CD4-positive, alpha-beta T cell (primary cell): ENCODE measurements around the gene SLC22A14. TPM values are rescaled to one million over a fixed set of nuclear protein-coding genes. Genes with fewer than 3 reads are reported as not detected.

Experiments
- ATAC-seq: fragments of 200-7000 bp; cut with Tn5 transposase; one replicate; pipeline ENCODE4 v1.10.0; 2022; ENCODE audit warnings: mild to moderate bottlenecking; ENCODE audit not compliant: poor library complexity
- CTCF ChIA-PET: fragments of 350-600 bp; sonication (Branson Sonifier 250); formaldehyde crosslinking; loops from one replicate; lab custom pipeline; 2021; ENCODE audit warnings: antibody characterized with exemption, inconsistent platforms; lab: Charles Lee
- POLR2A ChIA-PET: fragments of 350-600 bp; sonication (Branson Sonifier 250); formaldehyde crosslinking; loops from one replicate; lab custom pipeline; 2021; ENCODE audit warnings: antibody characterized with exemption, inconsistent platforms; lab: Charles Lee
- DNase-seq, 14 experiments: peaks; one replicate each; pipeline ENCODE4 v3.0.0-alpha.2; 2013 to 2020; ENCODE audit warnings: mixed read lengths in 2 of 14
- H3K27ac ChIP-seq, 2 donors: one replicate each; pipeline versions ENCODE4 v1.5.1 to v1.7.0; 2013; ENCODE audit warnings: low read length in 2 of 2, low read depth in 1 of 2, mild to moderate bottlenecking in 1 of 2
- H3K27me3 ChIP-seq, 2 experiments: 1 replicate in 1 of 2; 2 replicates in 1 of 2; pipeline versions ENCODE4 v1.6.1 to v1.7.0; 2013; ENCODE audit warnings: low read length in 2 of 2, control low read depth in 1 of 2, mild to moderate bottlenecking in 1 of 2, moderate library complexity in 1 of 2; ENCODE audit not compliant: insufficient read depth in 2 of 2, control insufficient read depth in 1 of 2
- H3K36me3 ChIP-seq: one replicate; pipeline ENCODE4 v1.6.1; 2013; ENCODE audit warnings: low read length, control low read depth; ENCODE audit not compliant: insufficient read depth
- H3K4me1 ChIP-seq: one replicate; pipeline ENCODE4 v1.6.1; 2013; ENCODE audit warnings: low read length, control low read depth; ENCODE audit not compliant: insufficient read depth
- H3K4me3 ChIP-seq: one replicate; pipeline ENCODE4 v1.5.1; 2013; ENCODE audit warnings: mild to moderate bottlenecking, low read length, moderate library complexity
- H3K9me3 ChIP-seq, 2 experiments: 1 replicate in 1 of 2; 2 replicates in 1 of 2; pipeline versions ENCODE4 v1.6.1 to v1.7.0; 2013; ENCODE audit warnings: low read length in 2 of 2, mild to moderate bottlenecking in 2 of 2, control low read depth in 1 of 2, moderate library complexity in 1 of 2; ENCODE audit not compliant: control insufficient read depth in 1 of 2, insufficient read depth in 1 of 2
- H3K27ac Mint-ChIP-seq: one replicate; pipeline ENCODE4 v1.8.0; 2020; ENCODE audit warnings: mixed read lengths
- H3K27me3 Mint-ChIP-seq: one replicate; pipeline ENCODE4 v1.8.0; 2021; ENCODE audit warnings: mixed read lengths
- H3K36me3 Mint-ChIP-seq: one replicate; pipeline ENCODE4 v1.8.0; 2021; ENCODE audit warnings: low read depth, mixed read lengths
- H3K4me1 Mint-ChIP-seq: one replicate; pipeline ENCODE4 v1.8.0; 2021; ENCODE audit warnings: low read depth, mixed read lengths
- H3K4me3 Mint-ChIP-seq: one replicate; pipeline ENCODE4 v1.8.0; 2020; ENCODE audit warnings: mild to moderate bottlenecking, mixed read lengths
- H3K9me3 Mint-ChIP-seq: one replicate; pipeline ENCODE4 v1.8.0; 2020; ENCODE audit warnings: mixed read lengths
- intact Hi-C, 2 experiments: fragments of 100-400 bp; cut with DNase I in 1 of 2; cut with micrococcal nuclease in 1 of 2; formaldehyde crosslinking; loops; one replicate each; pipeline versions ENCODE4 v1.15.1 to v1.9.0; 2023 to 2025; cut with DNase I, micrococcal nuclease
- polyA plus RNA-seq, 2 donors: library from polyadenylated mRNA; unstranded; fragments of 120-200 nt; gene quantifications; one replicate each; pipeline ENCODE4 v1.2.1, GENCODE V29; 2013
- total RNA-seq, 174 experiments: library from RNA in 2 of 174; stranded (reverse) in 2 of 174; gene quantifications; one replicate each; pipeline ENCODE4 v1.2.3 and lab custom pipeline; 2021 to 2026
- TF ChIP-seq, protein P1 (sequence below): fragments of 200-600 bp; IDR thresholded peaks from one replicate; pipeline ENCODE4 v1.8.0; 2022; ENCODE audit warnings: antibody characterized with exemption, mild to moderate bottlenecking

The SLC22A14 gene, protein sequence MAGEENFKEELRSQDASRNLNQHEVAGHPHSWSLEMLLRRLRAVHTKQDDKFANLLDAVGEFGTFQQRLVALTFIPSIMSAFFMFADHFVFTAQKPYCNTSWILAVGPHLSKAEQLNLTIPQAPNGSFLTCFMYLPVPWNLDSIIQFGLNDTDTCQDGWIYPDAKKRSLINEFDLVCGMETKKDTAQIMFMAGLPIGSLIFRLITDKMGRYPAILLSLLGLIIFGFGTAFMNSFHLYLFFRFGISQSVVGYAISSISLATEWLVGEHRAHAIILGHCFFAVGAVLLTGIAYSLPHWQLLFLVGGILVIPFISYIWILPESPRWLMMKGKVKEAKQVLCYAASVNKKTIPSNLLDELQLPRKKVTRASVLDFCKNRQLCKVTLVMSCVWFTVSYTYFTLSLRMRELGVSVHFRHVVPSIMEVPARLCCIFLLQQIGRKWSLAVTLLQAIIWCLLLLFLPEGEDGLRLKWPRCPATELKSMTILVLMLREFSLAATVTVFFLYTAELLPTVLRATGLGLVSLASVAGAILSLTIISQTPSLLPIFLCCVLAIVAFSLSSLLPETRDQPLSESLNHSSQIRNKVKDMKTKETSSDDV
- total RNA-seq (under 1 TPM in 1 of 2 experiments, not detected in 1; 0.11 TPM), total RNA-seq (lab: John Stamatoyannopoulos, UW) (0 to 0.43 (median 0.06) reads per million in 172 experiments)
- polyA plus RNA-seq (2013, experiment 1 of 2) = not detected
- polyA plus RNA-seq (2013, experiment 2 of 2) = 0.08 TPM

DNA sequence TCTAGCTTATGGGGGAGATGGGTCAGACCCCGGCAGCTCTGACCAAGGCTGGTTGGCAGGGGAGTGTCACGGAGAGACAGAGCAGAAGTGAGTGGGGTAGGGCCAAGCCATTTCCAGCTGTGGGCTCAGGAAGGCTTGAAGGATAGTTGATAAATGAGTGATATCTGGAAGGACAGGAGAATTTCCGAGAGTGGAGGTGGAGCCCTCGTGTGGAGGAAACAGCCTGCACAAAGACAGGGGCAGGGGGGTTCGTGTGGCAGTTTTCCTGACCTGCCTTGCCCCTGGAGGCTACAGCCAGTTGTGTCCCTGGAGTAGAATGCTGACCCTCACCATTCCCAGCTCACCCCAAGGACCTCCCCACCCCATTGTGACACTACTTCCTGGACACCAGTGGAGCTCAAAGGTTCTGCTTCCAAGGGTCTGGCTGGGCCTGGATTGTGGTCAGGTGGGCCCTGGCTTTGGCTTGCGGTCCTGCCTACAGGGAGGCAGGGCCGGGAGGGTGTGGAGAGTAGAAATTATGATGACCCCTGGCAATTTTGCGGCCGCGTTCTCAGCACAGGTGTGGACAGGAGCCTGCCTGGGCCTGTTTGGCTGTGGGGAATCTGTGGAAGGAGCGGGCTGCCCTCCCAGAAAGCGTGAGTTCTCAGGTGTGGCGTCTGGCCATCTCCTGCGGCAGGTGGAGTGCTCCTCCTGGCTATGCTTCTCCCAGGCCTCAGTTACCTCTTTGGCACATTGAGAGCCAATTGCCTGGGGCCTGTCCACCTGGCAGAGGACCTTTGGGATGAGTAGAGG lies at the start of gene SLC22A14:
TSS of gene SLC22A14 (plus strand) at position 400 of the 792 bp plus-strand sequence. CDS start 23,733 bp downstream, outside the sequence.
- no peaks in the 10 kb centered on the region for H3K9me3 Mint-ChIP-seq
- Histone ChIP-seq H3K36me3 (no peaks in the 10 kb centered on the region), H3K27me3 (no peaks in the 10 kb centered on the region), H3K4me3 (no peak within 1 kb of the TSS), H3K9me3 (no peaks in the 10 kb centered on the region), H3K4me1 (no peaks in the 10 kb centered on the region), H3K27ac (no peak within 1 kb of the TSS)
- no peak for DNase-seq
- H3K27ac Mint-ChIP-seq = no peak within 1 kb of the TSS
- no peak within 1 kb of the TSS for H3K4me3 Mint-ChIP-seq
- intact Hi-C loops = no loop called here
- POLR2A ChIA-PET = no interaction called here
- H3K27me3 Mint-ChIP-seq = no peaks in the 10 kb centered on the region
- no peaks in the 10 kb centered on the region for H3K36me3 Mint-ChIP-seq
- CTCF ChIA-PET = no interaction called here
- no peaks in the 10 kb centered on the region for H3K4me1 Mint-ChIP-seq
- TF ChIP-seq, protein P1, sequence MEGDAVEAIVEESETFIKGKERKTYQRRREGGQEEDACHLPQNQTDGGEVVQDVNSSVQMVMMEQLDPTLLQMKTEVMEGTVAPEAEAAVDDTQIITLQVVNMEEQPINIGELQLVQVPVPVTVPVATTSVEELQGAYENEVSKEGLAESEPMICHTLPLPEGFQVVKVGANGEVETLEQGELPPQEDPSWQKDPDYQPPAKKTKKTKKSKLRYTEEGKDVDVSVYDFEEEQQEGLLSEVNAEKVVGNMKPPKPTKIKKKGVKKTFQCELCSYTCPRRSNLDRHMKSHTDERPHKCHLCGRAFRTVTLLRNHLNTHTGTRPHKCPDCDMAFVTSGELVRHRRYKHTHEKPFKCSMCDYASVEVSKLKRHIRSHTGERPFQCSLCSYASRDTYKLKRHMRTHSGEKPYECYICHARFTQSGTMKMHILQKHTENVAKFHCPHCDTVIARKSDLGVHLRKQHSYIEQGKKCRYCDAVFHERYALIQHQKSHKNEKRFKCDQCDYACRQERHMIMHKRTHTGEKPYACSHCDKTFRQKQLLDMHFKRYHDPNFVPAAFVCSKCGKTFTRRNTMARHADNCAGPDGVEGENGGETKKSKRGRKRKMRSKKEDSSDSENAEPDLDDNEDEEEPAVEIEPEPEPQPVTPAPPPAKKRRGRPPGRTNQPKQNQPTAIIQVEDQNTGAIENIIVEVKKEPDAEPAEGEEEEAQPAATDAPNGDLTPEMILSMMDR = no peak
- ATAC-seq = no peak

DNA sequence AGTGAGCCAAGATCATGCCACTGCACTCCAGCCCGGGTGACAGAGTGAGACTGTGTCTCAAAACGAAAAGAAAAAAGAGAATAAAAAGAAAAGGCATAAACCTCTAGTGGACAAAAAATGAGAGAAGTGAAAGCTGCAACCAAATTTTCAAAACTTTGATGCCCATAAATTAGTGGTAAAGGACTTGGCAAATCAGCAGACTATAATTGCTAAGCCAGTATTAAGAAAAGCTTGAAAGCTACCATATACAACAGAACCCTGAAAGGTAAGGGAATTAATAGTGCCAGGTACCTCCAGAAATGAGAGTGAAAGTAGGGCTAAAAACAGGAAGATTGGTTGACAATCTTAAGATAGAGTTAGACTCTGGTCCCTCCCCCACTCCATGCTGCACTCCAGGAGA lies 49.4 kb upstream of the SLC22A14 start:
- Mint-ChIP-seq H3K27me3 (no peaks in the 10 kb centered on the region), H3K27ac (no peak overlapping the region), H3K4me1 (no peaks in the 10 kb centered on the region), H3K4me3 (no peak overlapping the region), H3K9me3 (peaks cover 12% of the 10 kb centered on the region), H3K36me3 (peaks cover 96% of the 10 kb centered on the region)
- ATAC-seq = no peak
- intact Hi-C loops = no loop called here
- no peaks in the 10 kb centered on the region for H3K4me1 ChIP-seq
- ChIA-PET POLR2A (interaction anchor here (0.7 kb wide), 1 partner anchor 9 kb away, joined by 5 read pairs; no protein-coding TSS in a partner anchor), CTCF (interaction anchor here (1.0 kb wide), 1 partner anchor 9 kb away, joined by 3 read pairs; no protein-coding TSS in a partner anchor)
- no peaks in the 10 kb centered on the region for H3K27me3 ChIP-seq
- peaks cover 50% of the 10 kb centered on the region for H3K36me3 ChIP-seq
- TF ChIP-seq, protein P1 = no peak
- H3K9me3 ChIP-seq = peaks cover 0 to 12% of the 10 kb centered on the region in 2 experiments
- no peak overlapping the region for H3K4me3 ChIP-seq
- H3K27ac ChIP-seq = no peak overlapping the region
- DNase-seq = no peak

DNA sequence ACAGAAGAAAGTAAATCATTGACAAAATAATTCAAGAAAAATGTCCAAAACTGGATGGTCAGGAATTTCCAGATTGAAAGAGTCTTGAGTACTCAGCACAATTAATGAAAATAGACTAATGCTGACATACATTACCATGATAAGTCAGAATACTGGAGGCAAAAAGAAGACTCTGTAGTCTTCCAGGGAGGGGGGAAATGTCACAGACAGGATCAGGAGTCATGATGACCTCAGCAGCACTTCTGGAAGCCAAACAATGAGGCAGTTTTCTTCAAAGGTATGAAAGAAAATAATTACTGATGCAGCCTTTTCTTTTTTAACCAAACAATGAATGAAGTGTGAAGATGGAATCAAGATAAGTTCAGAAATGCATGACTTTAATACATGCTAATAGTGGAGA lies 46.6 kb upstream of the SLC22A14 start:
- H3K27me3 Mint-ChIP-seq = no peaks in the 10 kb centered on the region
- H3K9me3 Mint-ChIP-seq = peaks cover 19% of the 10 kb centered on the region
- Histone ChIP-seq H3K27me3 (no peaks in the 10 kb centered on the region), H3K9me3 (peaks cover 0 to 19% of the 10 kb centered on the region in 2 experiments), H3K36me3 (peaks cover 60% of the 10 kb centered on the region), H3K4me3 (no peak overlapping the region), H3K4me1 (no peaks in the 10 kb centered on the region), H3K27ac (no peak overlapping the region)
- ChIA-PET CTCF (interaction anchor here (1.6 kb wide), 1 partner anchor 12 kb away, joined by 3 read pairs; no protein-coding TSS in a partner anchor), POLR2A (no interaction called here)
- H3K36me3 Mint-ChIP-seq = peaks cover 100% of the 10 kb centered on the region
- intact Hi-C loops = no loop called here
- H3K4me1 Mint-ChIP-seq = no peaks in the 10 kb centered on the region
- DNase-seq (no peak), ATAC-seq (no peak)
- H3K4me3 Mint-ChIP-seq = no peak overlapping the region
- TF ChIP-seq, protein P1 = no peak
- no peak overlapping the region for H3K27ac Mint-ChIP-seq
